ENCODE data around the gene ADGRB3.

- TF ChIP-seq POLR2A (IDR thresholded peaks at IDR 0.05) (no peak), CTCF (IDR thresholded peaks at IDR 0.05) (no peak)
Measured at GRCh38 chr6:68875403-68875802, 240.3 kb downstream of the ADGRB3 start.
